HuH-7.5 (cell line): Measurements from ENCODE around the gene FAU.

Source experiments
- DNase-seq: peaks from one replicate; pipeline ENCODE4 v3.0.0; 2011; ENCODE audit warnings: low spot score

FAU gene

DNA sequence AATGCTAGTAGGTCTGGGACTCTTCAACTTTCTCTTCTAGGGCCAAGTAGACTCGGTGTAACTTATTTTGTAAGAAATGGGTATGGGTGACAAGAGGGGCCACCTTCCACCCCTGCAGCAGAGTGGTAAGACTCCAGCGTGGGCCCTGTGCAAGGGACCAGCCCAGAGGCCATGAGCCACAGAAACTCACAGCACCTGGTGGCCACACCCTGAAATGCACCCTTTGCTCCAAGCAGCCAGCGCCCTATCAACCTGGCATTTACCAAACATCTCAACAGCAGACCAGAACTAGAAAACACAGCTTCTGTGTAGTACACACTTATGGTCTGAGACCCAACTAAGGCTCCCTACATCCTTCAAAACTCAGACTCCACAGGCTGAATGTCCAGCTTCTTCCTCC lies 43.8 kb downstream of the FAU start:
- DNase-seq: peak; percentile 62

DNA sequence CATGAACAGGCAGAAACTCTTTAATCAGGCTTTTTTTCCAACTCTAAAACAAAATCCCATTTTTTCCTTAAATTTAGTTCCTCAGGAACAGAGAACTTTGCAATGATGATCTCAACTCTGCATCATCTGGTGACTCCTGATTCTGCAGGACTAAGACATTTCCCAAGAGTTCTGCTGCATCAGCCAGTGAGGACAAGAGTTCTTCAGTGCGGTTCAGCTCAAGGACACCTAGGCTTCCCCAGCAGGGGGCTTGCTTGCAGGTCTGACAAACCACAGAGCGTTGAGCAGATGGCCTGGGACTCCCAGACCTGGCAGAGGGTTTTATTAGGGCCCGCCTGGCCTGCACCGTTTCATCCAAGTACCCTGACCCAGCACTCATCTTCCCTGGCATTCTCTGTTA lies 44.5 kb downstream of the FAU start:
- no peak for DNase-seq

DNA sequence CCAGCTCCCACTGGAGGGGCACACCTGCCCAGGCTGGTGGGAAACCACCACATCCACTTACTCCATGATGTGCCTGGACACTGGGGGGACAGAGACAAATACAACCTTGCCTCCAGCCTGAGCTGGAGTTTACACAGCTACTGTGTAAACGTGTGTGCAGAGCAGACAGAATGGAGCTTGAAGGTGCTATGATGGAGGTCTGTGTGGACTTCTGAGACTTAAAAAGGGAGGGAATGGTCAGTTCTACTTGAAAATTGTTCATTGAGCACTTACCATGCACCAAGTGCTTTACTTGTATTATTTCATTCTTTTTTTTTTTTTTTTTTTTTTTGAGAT lies 49.3 kb downstream of the FAU start:
- DNase-seq: no peak

DNA sequence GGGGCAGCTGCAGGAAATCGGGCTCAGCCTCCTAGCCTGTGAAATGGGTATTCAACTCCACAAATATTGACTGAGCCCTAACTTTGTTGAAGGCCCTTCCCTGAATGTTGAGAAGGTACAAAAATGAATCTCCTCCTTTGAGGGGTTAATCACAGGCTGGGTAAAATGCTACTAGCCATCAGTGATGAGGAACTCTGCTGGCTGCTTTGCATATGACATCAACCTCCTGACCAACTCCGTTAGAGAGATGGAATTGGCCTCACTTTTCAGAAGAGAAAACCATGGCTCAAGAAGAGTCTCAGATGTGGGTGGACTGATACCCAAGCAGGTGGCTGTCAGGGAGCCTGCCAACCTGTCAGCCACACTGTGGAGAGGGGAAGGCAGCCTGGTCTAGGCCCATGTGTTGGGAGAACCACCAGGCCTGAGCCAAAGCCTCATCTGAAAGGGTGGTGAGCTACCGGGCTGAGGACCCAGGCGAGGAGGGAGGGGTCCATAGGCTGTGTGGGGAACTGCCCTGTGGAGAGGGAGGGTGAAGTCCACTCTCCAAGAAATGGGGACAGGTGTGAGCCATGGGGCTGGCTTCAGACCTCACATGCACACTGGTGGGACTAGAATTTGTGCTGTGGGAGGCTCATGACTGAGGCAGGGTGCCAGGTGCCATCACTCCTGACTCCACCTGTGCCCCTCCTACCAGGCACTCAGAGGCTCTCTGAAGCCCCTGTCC lies 49.9 kb downstream of the FAU start:
- no peak for DNase-seq
